Kasumi-1 (cell line): ENCODE results near the gene ACER3.
"Not testable (repeated sequence)": the region's sequence is repeated elsewhere in the genome, so short reads cannot be mapped to it uniquely, and the experiment has no call there.

Experiments
- DNase-seq, 2 experiments: peaks; one replicate each; lab custom pipeline; 2025; lab: John Stamatoyannopoulos, UW

The ACER3 gene

DNA sequence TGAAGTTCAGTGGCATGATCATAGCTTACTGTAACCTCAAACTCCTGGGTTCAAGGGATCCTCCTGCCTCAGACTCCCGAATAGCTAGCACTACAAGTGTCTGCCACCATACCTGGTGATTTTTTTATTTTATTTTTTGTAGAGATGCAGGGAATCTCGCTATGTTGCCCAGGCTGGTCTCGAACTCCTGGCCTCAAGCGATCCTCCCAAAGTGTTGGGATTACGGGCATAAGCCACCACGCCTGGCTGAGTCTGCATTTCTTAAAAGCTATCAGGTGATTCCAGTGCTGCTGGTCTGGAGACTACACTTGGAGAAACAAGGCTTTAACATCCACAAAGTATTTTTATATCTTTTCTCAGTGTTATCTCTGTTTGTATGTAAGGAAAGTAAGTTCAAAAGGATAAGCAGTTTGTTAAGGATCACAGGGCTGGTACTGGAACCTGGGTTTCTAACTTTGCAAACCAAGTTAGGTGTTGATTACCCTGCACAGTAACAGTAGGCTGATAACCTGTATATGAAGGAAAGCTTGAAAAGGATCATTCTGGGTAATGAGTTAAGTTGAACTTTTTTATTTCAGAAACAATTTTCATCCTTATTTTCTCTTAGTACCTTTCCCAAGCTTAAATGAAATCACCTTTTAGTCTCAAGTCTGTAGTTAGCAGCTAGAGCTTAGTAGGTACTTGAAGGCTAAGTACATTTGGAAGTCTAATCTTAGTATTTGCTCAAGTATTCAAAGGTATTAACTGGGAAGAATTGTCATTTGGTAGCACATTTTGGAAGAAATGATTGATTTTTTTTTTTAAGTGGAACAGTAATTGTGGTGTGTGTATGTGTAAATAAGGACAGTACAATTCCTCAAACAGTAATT is 12.5 kb downstream of the ACER3 start:
- DNase-seq: no peak

DNA sequence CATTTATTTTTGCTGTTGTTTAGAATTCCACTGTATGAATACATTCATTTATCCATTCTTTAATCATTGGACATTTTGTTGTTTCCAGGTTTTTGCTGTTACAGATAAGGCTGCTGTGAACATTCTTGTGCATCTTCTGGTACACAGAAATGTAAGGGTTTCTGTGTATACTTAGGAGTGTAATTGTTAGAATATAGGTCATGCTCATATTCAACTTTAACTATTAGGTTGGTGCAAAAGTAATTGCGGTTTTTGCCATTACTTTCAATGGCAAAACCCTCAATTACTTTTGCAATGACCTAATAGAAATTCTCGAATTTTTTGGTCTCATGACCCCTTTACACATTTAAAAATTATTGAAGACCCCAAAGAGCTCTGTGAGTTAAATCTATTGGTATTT is 17.3 kb downstream of the ACER3 start:
- DNase-seq: no peak

DNA sequence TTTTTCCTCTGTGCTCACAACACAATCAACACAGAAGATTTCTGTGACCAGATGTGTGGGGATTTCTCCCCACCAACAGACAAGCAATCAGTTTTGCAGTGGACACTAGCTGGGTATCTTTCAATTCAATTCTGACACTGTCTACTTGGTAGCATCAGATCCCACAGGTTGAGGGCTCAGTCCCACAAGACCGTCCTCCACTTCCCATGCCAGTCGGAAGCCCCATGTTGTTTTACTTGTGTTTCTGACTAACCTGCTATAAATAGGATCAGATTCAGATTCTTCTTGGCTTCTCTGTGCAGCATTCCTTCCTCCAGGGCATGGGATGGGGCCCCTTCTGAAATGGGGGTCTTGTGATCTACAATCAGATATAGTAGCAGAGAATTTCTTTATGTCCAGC is 19.6 kb downstream of the ACER3 start:
- no peak for DNase-seq

DNA sequence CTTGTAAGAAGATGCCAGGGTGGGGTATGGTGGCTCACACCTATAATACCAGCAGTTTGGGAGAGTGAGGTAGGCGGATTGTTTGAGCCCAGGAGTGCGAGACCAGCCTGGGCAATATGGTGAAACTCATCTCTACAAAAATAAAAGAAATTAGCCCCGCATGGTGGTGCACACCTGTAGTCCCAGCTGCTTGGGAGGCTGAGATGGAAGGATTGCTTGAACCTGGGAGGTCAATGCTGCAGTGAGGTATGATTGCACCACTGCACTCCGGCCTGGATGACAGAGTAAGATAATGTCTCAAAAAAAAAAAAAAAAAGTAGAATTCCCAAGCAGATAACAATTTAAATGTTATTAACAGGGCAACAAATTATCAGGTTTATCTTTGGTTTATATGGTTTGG is 20.2 kb downstream of the ACER3 start:
- no peak for DNase-seq

DNA sequence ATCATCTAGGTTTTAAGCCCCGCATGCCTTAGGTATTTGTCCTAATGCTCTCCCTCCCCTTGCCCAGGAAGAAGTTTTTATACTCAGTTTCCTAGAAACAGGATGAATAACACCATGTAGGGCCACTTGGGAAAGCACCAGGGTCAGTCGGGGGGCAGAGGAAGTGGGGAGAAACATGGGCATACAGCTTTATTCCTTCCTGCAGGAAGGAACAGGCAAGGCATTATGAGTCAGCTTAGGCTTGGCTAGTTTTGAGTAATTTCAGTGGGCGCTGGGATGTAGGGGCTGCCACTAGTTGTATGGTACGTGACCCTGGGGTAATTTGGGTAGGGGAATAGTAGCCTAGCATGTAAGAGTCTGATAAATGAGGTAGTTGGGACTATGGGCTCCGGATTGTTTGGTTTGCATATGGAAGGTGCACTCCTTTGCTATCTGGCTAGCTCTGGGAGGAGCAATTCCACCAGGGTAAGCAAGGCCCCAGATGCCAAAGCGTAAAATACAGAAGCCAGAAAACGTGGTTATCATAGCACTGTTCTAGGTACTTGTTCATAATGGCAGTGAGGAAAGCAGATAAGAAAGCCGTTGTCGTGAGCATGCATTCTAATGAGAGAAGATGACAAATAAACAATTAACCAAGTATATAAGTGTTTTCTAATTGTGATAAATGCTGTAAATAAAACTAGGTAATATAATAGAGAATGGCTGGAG is 24.8 kb downstream of the ACER3 start:
- DNase-seq: peak in 1 of 2 experiments; percentile 35

GRCh38 chr11:76888989-76889388 is 28.3 kb downstream of the ACER3 start:
- no peak for DNase-seq

GRCh38 chr11:76889411-76889975 is 28.8 kb downstream of the ACER3 start:
- DNase-seq: no peak

DNA sequence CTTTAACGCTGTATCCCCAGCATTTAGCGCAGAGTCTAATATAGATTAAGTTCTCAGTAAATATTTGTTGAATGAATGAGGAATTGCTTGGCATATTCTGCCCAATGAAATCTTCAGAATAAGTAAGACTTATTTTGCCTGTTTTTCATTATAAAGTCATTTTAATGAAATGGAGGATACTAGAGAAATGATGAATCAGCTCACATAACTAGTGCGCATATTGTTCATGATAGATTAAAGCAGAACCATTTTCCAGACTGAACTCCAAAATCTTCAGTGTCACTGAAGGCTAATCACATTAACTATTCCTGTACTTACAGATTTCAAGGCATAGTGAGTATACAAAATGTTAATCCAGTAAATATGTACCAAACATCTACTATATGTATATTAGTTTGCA is 29.6 kb downstream of the ACER3 start:
- DNase-seq: no peak

- DNase-seq: no peak
Observed at GRCh38 chr11:76891285-76891684, 30.6 kb downstream of the ACER3 start.

DNA sequence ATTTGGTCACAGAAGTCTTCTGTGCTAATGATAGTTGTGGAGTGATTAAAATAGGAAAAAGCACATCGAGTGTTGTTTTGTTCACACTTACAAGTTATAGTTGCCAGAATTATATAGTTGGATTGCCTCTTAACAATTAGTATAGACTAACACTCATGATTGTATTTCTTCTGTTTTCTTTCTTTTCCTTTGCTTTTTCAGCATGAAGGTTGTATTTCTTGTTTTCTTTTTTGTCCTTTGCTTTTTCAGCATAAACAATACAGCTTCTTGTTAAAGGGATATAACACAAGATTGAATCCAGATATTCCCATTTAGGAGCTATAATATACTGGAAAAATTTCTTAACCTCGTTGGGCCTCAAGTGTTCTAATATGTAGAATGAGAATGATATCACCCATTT is 31.1 kb downstream of the ACER3 start:
- DNase-seq: no peak

DNA sequence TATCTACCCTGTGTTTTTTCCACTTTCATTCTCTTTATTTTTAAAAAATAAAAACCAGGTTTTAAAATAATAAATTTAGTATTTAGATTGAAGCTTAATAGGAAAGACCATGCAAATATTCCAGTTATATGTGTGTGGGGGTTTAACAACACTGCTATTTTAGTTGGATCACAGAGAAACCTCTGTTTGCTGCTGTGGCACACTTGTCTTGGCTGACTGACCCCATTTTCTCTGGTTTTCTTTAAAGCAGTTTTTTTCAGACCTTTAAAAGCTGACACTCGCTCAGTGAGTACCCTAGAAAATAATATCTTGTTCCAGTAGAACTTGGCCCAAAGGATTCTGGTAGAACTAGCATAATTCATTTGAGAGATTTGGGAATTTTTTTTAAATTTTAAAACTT is 31.6 kb downstream of the ACER3 start:
- DNase-seq: no peak

GRCh38 chr11:76897233-76897632 is 36.5 kb downstream of the ACER3 start:
- DNase-seq: no peak

- DNase-seq: no peak
Observed at GRCh38 chr11:76901144-76901543, 40.4 kb downstream of the ACER3 start.

DNA sequence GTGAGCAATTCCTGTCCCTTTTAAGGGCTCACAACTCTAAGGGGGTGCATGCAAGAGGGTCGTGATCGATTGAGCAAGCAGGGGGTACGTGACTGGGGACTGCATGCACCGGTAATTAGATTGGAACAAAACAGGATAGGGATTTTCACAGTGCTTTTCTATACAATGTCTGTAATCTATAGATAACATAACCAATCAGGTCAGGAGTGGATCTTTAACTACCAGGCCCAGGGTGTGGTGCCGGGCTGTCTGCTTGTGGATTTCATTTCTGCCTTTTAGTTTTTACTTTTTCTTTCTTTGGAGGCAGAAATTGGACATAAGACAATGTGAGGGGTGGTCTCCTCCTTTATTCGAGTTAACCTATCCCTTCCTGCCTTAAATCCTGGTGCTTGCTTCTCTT is 40.9 kb downstream of the ACER3 start:
- DNase-seq: not testable (repeated sequence)

- DNase-seq: no peak
Observed at GRCh38 chr11:76902121-76903014, 41.6 kb downstream of the ACER3 start.

GRCh38 chr11:76903325-76903724 is 42.6 kb downstream of the ACER3 start:
- no peak for DNase-seq

DNA sequence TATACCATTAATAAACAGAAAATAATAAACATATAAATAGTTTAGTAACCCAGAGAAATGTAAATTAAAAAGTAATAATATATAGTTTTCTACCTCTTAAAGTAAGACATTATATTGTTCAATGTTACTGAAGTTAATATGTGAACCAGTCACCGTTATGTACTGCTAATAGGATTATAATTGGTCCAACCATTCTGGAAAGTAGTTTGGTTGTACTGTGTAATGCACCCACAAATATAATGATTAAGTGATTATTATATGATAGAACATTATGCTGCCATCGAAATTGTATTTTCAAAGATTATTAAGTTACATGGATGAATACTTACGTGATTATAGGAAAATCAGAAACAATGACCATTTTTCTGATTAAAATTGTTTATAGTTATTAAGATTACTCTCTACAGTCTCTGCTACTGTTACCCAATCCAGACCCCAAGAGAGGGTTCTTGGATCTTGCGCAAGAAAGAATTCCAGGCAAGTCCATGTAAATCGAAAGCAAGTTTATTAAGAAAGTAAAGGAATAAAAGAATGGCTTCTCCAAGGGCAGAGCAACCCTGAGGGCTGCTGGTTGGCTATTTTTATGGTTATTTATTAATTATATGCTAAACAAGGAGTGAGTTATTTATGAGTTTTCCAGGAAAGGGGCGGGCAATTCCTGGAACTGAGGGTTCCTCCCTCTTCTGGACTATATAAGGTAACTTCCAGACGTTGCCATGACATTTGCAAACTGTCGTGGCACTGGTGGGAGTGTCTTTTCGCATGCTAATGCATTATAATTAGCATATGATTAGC is 50.1 kb downstream of the ACER3 start:
- DNase-seq: no peak

DNA sequence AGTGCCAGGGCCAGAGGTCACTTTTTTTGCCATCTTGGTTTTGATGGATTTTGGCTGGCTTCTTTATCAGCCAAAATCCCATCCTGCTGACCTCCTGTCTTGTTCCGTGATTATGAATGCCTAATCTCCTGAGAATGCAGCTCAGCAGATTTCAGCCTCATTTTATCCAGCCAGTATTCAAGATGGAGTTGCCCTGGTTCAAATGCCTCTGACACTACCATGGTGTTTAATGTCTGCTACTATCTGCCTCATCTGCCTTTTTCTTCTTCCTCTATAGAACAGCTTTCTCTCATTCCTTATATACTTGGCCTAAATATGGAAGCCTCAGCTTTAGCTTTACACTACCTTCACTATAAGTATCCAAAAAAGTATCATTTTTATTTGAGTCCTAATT is 50.7 kb downstream of the ACER3 start:
- DNase-seq: no peak

DNA sequence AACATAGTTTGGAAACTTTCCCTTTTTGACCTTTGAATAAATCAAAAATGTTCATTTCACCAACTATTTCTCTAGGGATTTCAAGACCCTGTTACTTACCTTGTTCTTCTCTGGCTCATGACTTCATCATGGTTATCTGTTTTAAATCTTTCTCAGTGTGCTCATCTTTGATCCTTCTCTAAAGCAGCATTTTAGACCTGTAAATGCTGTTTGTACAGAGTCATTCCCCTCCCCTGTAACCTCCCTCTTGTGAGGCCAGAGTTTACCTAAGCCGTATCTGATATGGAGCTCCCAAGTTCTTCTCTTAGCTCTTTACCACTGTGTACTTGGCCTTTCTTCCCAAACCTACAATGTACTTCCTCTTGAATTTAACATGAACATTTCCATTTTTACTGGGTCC is 56.0 kb downstream of the ACER3 start:
- DNase-seq: no peak

DNA sequence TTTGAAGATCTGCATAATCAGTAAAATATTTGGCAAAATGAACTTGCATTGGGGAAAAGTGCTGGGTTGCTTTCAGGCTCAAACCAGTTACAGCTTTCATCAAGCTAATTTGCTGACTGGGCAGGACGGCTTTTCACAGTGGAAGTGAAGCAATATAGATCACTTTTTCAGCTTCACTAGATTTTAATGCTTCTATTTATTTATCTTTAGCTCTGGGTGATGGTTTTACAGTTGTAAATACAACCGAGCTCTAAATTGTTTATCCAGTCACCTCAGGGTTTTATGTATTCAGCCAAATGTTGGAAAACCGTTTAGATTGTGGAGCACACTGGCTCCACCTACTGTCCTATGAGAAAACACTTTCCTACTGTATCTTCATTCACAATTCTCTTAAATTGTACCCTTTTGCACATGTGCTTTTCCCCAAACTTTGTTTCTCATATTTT is 58.2 kb downstream of the ACER3 start:
- peak; percentile 77 to 83 for DNase-seq

- no peak for DNase-seq
Observed at GRCh38 chr11:76919467-76919866, 58.7 kb downstream of the ACER3 start.
